H9 (cell line): Measurements from ENCODE around the gene IL15. TPM values are rescaled to one million over a fixed set of nuclear protein-coding genes. Genes with fewer than 3 reads are reported as not detected.

Experiments used
- DNase-seq: peaks from one replicate; pipeline ENCODE4 v3.0.0-alpha.2; 2017
- H2AFZ ChIP-seq: one replicate; pipeline ENCODE4 v1.6.1; 2013; ENCODE audit warnings: mild to moderate bottlenecking, low read length, control low read depth, moderate library complexity
- H2AK5ac ChIP-seq: 2 replicates; pipeline ENCODE4 v1.6.1; 2013; ENCODE audit warnings: low read length, control low read depth, mixed read lengths; ENCODE audit not compliant: insufficient read length
- H2BK120ac ChIP-seq: one replicate; pipeline ENCODE4 v1.6.1; 2013; ENCODE audit warnings: low read depth, mild to moderate bottlenecking, low read length, control low read depth, inconsistent platforms; ENCODE audit not compliant: poor library complexity, severe bottlenecking
- H2BK12ac ChIP-seq: 2 replicates; pipeline ENCODE4 v1.6.1; 2013; ENCODE audit warnings: low read length, control low read depth, mixed read lengths, low read depth; ENCODE audit not compliant: insufficient read length
- H2BK15ac ChIP-seq: 2 replicates; pipeline ENCODE4 v1.6.1; 2013; ENCODE audit warnings: low read depth, low read length, control low read depth
- H2BK20ac ChIP-seq: one replicate; pipeline ENCODE4 v1.6.1; 2013; ENCODE audit warnings: low read depth, mild to moderate bottlenecking, low read length, control low read depth, inconsistent platforms; ENCODE audit not compliant: poor library complexity, severe bottlenecking
- H2BK5ac ChIP-seq: 2 replicates; pipeline ENCODE4 v1.6.1; 2013; ENCODE audit warnings: low read length, control low read depth, mixed read lengths; ENCODE audit not compliant: insufficient read length
- H3K14ac ChIP-seq: 2 replicates; pipeline ENCODE4 v1.6.1; 2013; ENCODE audit warnings: low read length, control low read depth; ENCODE audit not compliant: insufficient read depth
- H3K18ac ChIP-seq: 2 replicates; pipeline ENCODE4 v1.6.1; 2013; ENCODE audit warnings: low read depth, mild to moderate bottlenecking, mixed read lengths, low read length, control low read depth; ENCODE audit not compliant: insufficient read length
- H3K23ac ChIP-seq: 2 replicates; pipeline ENCODE4 v1.6.1; 2013; ENCODE audit warnings: low read length, control low read depth, mixed read lengths, low read depth; ENCODE audit not compliant: insufficient read length
- H3K23me2 ChIP-seq: 2 replicates; pipeline ENCODE4 v1.6.1; 2013; ENCODE audit warnings: low read depth, mild to moderate bottlenecking, mixed read lengths, low read length, control low read depth; ENCODE audit not compliant: insufficient read length, poor library complexity, severe bottlenecking
- H3K27ac ChIP-seq: 2 replicates; pipeline ENCODE4 v1.5.1; 2013; ENCODE audit warnings: low read length, control low read depth, mixed read lengths, low read depth; ENCODE audit not compliant: insufficient read length
- H3K27me3 ChIP-seq: 2 replicates; pipeline ENCODE4 v1.6.1; 2013; ENCODE audit warnings: low read length, control low read depth, inconsistent platforms; ENCODE audit not compliant: insufficient read depth
- H3K4ac ChIP-seq: 2 replicates; pipeline ENCODE4 v1.6.1; 2013; ENCODE audit warnings: low read depth, mild to moderate bottlenecking, control low read depth, inconsistent platforms, low read length, moderate library complexity
- H3K4me1 ChIP-seq: 2 replicates; pipeline ENCODE4 v1.6.1; 2013; ENCODE audit warnings: low read length, control low read depth, inconsistent platforms; ENCODE audit not compliant: insufficient read depth
- H3K4me2 ChIP-seq: 2 replicates; pipeline ENCODE4 v1.6.1; 2013; ENCODE audit warnings: low read length, control low read depth, mixed read lengths; ENCODE audit not compliant: insufficient read length, insufficient read depth
- H3K56ac ChIP-seq: 2 replicates; pipeline ENCODE4 v1.6.1; 2013; ENCODE audit warnings: low read depth, mild to moderate bottlenecking, mixed read lengths, low read length, control low read depth; ENCODE audit not compliant: insufficient read length
- H3K79me1 ChIP-seq: 2 replicates; pipeline ENCODE4 v1.6.1; 2013; ENCODE audit warnings: low read depth, mild to moderate bottlenecking, moderate library complexity, low read length, control low read depth, inconsistent platforms; ENCODE audit not compliant: insufficient read depth, poor library complexity, severe bottlenecking
- H3K79me2 ChIP-seq: 2 replicates; pipeline ENCODE4 v1.6.1; 2013; ENCODE audit warnings: low read length, control low read depth, inconsistent platforms; ENCODE audit not compliant: insufficient read depth
- H3K9ac ChIP-seq: 2 replicates; pipeline ENCODE4 v1.6.1; 2013; ENCODE audit warnings: low read length, control low read depth, mixed read lengths; ENCODE audit not compliant: insufficient read length; ENCODE audit errors: extremely low read depth
- H3K9me3 ChIP-seq: one replicate; pipeline ENCODE4 v1.6.1; 2013; ENCODE audit warnings: low read depth, low read length, inconsistent platforms; ENCODE audit not compliant: control insufficient read depth
- H3T11ph ChIP-seq: one replicate; pipeline ENCODE4 v1.6.1; 2013; ENCODE audit warnings: mild to moderate bottlenecking, low read length, control low read depth, inconsistent platforms
- H4K20me1 ChIP-seq: one replicate; pipeline ENCODE4 v1.6.1; 2013; ENCODE audit not compliant: control insufficient read depth, insufficient read length, insufficient read depth
- H4K5ac ChIP-seq: 2 replicates; pipeline ENCODE4 v1.6.1; 2013; ENCODE audit warnings: low read depth, mild to moderate bottlenecking, mixed read lengths, low read length, control low read depth; ENCODE audit not compliant: insufficient read length
- H4K8ac ChIP-seq: replicated peaks from 2 replicates; pipeline ENCODE4 v1.6.1; 2013; ENCODE audit warnings: low read length, control low read depth, mixed read lengths, low read depth; ENCODE audit not compliant: insufficient read length
- H4K91ac ChIP-seq: 2 replicates; pipeline ENCODE4 v1.6.1; 2013; ENCODE audit warnings: low read depth, mild to moderate bottlenecking, moderate library complexity, mixed read lengths, low read length, control low read depth; ENCODE audit not compliant: insufficient read length
- H3K27ac Mint-ChIP-seq, 3 experiments: 2 replicates in 2 of 3; 3 replicates in 1 of 3; pipeline ENCODE4 v1.8.0; 2020 to 2021; ENCODE audit warnings: mixed read lengths in 3 of 3, mild to moderate bottlenecking in 1 of 3, moderate library complexity in 1 of 3
- H3K27me3 Mint-ChIP-seq: 2 replicates; pipeline ENCODE4 v1.8.0; 2021; ENCODE audit warnings: low read depth, mild to moderate bottlenecking, moderate library complexity, mixed read lengths
- H3K36me3 Mint-ChIP-seq, 3 experiments: 2 replicates in 2 of 3; 3 replicates in 1 of 3; pipeline ENCODE4 v1.8.0; 2020 to 2021; ENCODE audit warnings: low read depth in 3 of 3, mixed read lengths in 3 of 3; ENCODE audit not compliant: insufficient read depth in 1 of 3
- H3K4me1 Mint-ChIP-seq, 2 experiments: 2 replicates each; pipeline ENCODE4 v1.8.0; 2020; ENCODE audit warnings: mixed read lengths in 2 of 2
- H3K4me3 Mint-ChIP-seq, 2 experiments: 2 replicates in 1 of 2; 3 replicates in 1 of 2; pipeline ENCODE4 v1.8.0; 2020 to 2021; ENCODE audit warnings: mild to moderate bottlenecking in 2 of 2, mixed read lengths in 2 of 2, moderate library complexity in 1 of 2
- H3K9me3 Mint-ChIP-seq, 2 experiments: 2 replicates in 1 of 2; 3 replicates in 1 of 2; pipeline ENCODE4 v1.8.0; 2020; ENCODE audit warnings: mild to moderate bottlenecking in 2 of 2, mixed read lengths in 2 of 2, moderate library complexity in 1 of 2
- CTCF ChIP-seq: fragments of 200-600 bp; sonication (generic); conservative IDR thresholded peaks from 3 replicates; pipeline ENCODE4 v1.8.0; 2021; ENCODE audit warnings: antibody characterized with exemption, mild to moderate bottlenecking
- WGBS: extraction: QIAGEN DNeasy Blood & Tissue Kit; methylation state at CpG from one replicate; pipeline ENCODE4 v1.1.7; 2013; ENCODE audit warnings: missing lambda C conversion rate, low lambda C conversion rate, mixed read lengths; ENCODE audit not compliant: insufficient read length; ENCODE audit errors: extremely low coverage; 5-methylcytosine and 5-hydroxymethylcytosine counted together
- total RNA-seq: library from RNA; stranded (reverse); gene quantifications from 2 replicates; pipeline ENCODE4 v1.2.1, GENCODE V29; 2021

Gene IL15
- total RNA-seq, 1 experiment from 2014 or later: 0.61 TPM

- no peak overlapping the region for H2BK15ac ChIP-seq
- WGBS: no CpG with 5 or more reads among the region's 4 CpGs
- H4K5ac ChIP-seq: no peak overlapping the region
- no peak overlapping the region for H3K18ac ChIP-seq
- H4K91ac ChIP-seq: no peak overlapping the region
- no peaks in the 10 kb centered on the region for H3K27me3 ChIP-seq
- H2BK12ac ChIP-seq: no peak overlapping the region
- H3K9ac ChIP-seq: no peak overlapping the region
- no peaks in the 10 kb centered on the region for H3K23me2 ChIP-seq
- H3K9me3 Mint-ChIP-seq: peaks cover 4 to 5% of the 10 kb centered on the region in 2 experiments; a peak in 3 of 5 replicates
- H3K79me1 ChIP-seq: no peaks in the 10 kb centered on the region
- H2BK20ac ChIP-seq: no peak overlapping the region
- H3K4me1 Mint-ChIP-seq: no peaks in the 10 kb centered on the region
- H3K79me2 ChIP-seq: no peaks in the 10 kb centered on the region
- no peak for DNase-seq
- H3K27ac ChIP-seq: no peak overlapping the region
- no peak overlapping the region for H2BK5ac ChIP-seq
- no peak overlapping the region for H2BK120ac ChIP-seq
- H3K27me3 Mint-ChIP-seq: no peaks in the 10 kb centered on the region
- no peak overlapping the region for H3K27ac Mint-ChIP-seq
- H3K4me2 ChIP-seq: no peak overlapping the region
- no peaks in the 10 kb centered on the region for H4K20me1 ChIP-seq
- no peak overlapping the region for H2AK5ac ChIP-seq
- H3K56ac ChIP-seq: no peak overlapping the region
- H3K4me3 Mint-ChIP-seq: no peak overlapping the region
- no peak overlapping the region for H3K14ac ChIP-seq
- H3K4me1 ChIP-seq: no peaks in the 10 kb centered on the region
- no peaks in the 10 kb centered on the region for H3K9me3 ChIP-seq
- no peak overlapping the region for H3K23ac ChIP-seq
- peaks cover 0 to 4% (median 4%) of the 10 kb centered on the region in 3 experiments; a peak in 3 of 7 replicates for H3K36me3 Mint-ChIP-seq
- H3T11ph ChIP-seq: no peak overlapping the region
- H2AFZ ChIP-seq: no peak overlapping the region
- no peak for TF ChIP-seq CTCF
- no peak overlapping the region for H3K4ac ChIP-seq
- no peak overlapping the region for H4K8ac ChIP-seq
Measured at GRCh38 chr4:141609243-141609642, 27.1 kb upstream of the IL15 start.
